Panc1 (cell line): ENCODE measurements around the gene PMF1.

Experiments
- POLR2AphosphoS5 ChIP-seq: IDR thresholded peaks from 2 replicates; pipeline ENCODE4 v1.6.1; 2012; ENCODE audit warnings: mild to moderate bottlenecking, low read depth, low read length, moderate library complexity
- REST ChIP-seq, 2 experiments: IDR thresholded peaks; 2 replicates each; pipeline ENCODE4 v1.6.1; 2011 to 2012; ENCODE audit warnings: low read depth in 2 of 2, control low read depth in 1 of 2, low read length in 1 of 2, mild to moderate bottlenecking in 1 of 2, moderate library complexity in 1 of 2; ENCODE audit not compliant: insufficient read depth in 1 of 2
- SIN3A ChIP-seq: IDR thresholded peaks from 2 replicates; pipeline ENCODE4 v1.6.1; 2012; ENCODE audit warnings: low read depth, mild to moderate bottlenecking, low read length, moderate library complexity, borderline replicate concordance; ENCODE audit not compliant: insufficient read depth
- TCF7L2 ChIP-seq: IDR thresholded peaks from 2 replicates; pipeline ENCODE4 v1.6.1; 2011; ENCODE audit warnings: mild to moderate bottlenecking, low read depth, low read length, inconsistent platforms
- TF ChIP-seq, protein P1 (sequence below): fragments of 450-650 bp; IDR thresholded peaks from 2 replicates; pipeline ENCODE4 v1.5.1; 2017; ENCODE audit warnings: mild to moderate bottlenecking

DNA sequence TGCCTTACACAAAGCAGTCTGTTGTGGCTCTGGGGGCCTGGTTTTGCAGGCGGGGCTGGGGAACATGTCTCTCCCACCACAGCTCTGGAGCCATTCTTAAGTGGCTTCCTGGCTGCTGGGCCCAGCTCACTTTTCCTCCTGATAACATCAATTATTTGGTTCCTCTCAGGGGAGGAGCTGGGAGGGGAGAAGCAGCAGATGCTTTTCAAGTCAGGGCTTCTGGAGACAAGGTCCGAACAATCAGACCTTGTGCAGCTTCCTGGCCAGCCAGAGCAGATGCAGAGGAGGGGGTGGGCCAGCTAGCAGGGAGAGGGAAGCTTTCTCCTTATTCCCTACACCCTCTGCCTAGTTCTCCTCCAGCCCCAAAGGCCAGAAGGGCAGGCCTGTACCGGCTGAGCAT, 38.7 kb downstream of the PMF1 start:
- TF ChIP-seq, protein P1, sequence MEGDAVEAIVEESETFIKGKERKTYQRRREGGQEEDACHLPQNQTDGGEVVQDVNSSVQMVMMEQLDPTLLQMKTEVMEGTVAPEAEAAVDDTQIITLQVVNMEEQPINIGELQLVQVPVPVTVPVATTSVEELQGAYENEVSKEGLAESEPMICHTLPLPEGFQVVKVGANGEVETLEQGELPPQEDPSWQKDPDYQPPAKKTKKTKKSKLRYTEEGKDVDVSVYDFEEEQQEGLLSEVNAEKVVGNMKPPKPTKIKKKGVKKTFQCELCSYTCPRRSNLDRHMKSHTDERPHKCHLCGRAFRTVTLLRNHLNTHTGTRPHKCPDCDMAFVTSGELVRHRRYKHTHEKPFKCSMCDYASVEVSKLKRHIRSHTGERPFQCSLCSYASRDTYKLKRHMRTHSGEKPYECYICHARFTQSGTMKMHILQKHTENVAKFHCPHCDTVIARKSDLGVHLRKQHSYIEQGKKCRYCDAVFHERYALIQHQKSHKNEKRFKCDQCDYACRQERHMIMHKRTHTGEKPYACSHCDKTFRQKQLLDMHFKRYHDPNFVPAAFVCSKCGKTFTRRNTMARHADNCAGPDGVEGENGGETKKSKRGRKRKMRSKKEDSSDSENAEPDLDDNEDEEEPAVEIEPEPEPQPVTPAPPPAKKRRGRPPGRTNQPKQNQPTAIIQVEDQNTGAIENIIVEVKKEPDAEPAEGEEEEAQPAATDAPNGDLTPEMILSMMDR, result no peak
- no peak for TF ChIP-seq TCF7L2
- TF ChIP-seq POLR2AphosphoS5, result no peak
- no peak for TF ChIP-seq REST (IDR thresholded peaks at IDR 0.05; ENCODE audit: insufficient read depth in 1 of 2, low read depth in 2 of 2, low read length in 1 of 2)
- no peak for TF ChIP-seq SIN3A
